HG02943 (cell line): Measurements from ENCODE around the gene QDPR.
"Not testable (repeated sequence)": the region's sequence is repeated elsewhere in the genome, so short reads cannot be mapped to it uniquely, and the experiment has no call there.

Experiments
- ATAC-seq: cut with Tn5 transposase; IDR thresholded peaks from one replicate; pipeline ENCODE4 v1.9.1; 2021; ENCODE audit warnings: mild to moderate bottlenecking, low read depth, moderate library complexity; ENCODE audit not compliant: unreplicated experiment

Gene QDPR

GRCh38 chr4:17511950-17512795 is at the start of gene QDPR:
Gene QDPR (minus strand): TSS chr4:17512090. CDS start chr4:17512054, 36 bp downstream.
- peak; percentile 97 for ATAC-seq

- ATAC-seq, result no peak
Observed at GRCh38 chr4:17561195-17561909, 49.5 kb upstream of the QDPR start.

- no peak for ATAC-seq
Observed at GRCh38 chr4:17560065-17560673, 48.3 kb upstream of the QDPR start.

GRCh38 chr4:17559709-17560048 is 47.8 kb upstream of the QDPR start:
- ATAC-seq, result no peak

GRCh38 chr4:17558941-17559708 is 47.2 kb upstream of the QDPR start:
- ATAC-seq, result no peak

- no peak for ATAC-seq
Observed at GRCh38 chr4:17557880-17558279, 46.0 kb upstream of the QDPR start.

- no peak for ATAC-seq
Observed at GRCh38 chr4:17556498-17556897, 44.6 kb upstream of the QDPR start.

GRCh38 chr4:17554568-17554967 is 42.7 kb upstream of the QDPR start:
- ATAC-seq, result no peak

- no peak for ATAC-seq
Observed at GRCh38 chr4:17552427-17552826, 40.5 kb upstream of the QDPR start.

- ATAC-seq, result no peak
Observed at GRCh38 chr4:17550549-17550948, 38.7 kb upstream of the QDPR start.

GRCh38 chr4:17546678-17547077 is 34.8 kb upstream of the QDPR start:
- no peak for ATAC-seq

GRCh38 chr4:17546222-17546621 is 34.3 kb upstream of the QDPR start:
- no peak for ATAC-seq

GRCh38 chr4:17545374-17546140 is 33.7 kb upstream of the QDPR start:
- ATAC-seq, result no peak

- ATAC-seq, result no peak
Observed at GRCh38 chr4:17544831-17545234, 32.9 kb upstream of the QDPR start.

- no peak for ATAC-seq
Observed at GRCh38 chr4:17544205-17544604, 32.3 kb upstream of the QDPR start.

- ATAC-seq, result not testable (repeated sequence)
Observed at GRCh38 chr4:17537060-17537459, 25.2 kb upstream of the QDPR start.

- no peak for ATAC-seq
Observed at GRCh38 chr4:17535906-17536305, 24.0 kb upstream of the QDPR start.

GRCh38 chr4:17535242-17535641 is 23.4 kb upstream of the QDPR start:
- ATAC-seq, result no peak

GRCh38 chr4:17534705-17535104 is 22.8 kb upstream of the QDPR start:
- ATAC-seq, result no peak
